ENCODE data around the gene MAN1C1. TPM values are rescaled to one million over a fixed set of nuclear protein-coding genes. Genes with fewer than 3 reads are reported as not detected.
A peak's percentile ranks its signal among the peaks of the same experiment; 100 is the strongest.

MAN1C1 gene
- total and polyA plus RNA-seq, 3 experiments from 2014 or later = 2.8 to 5.6 (median 3.6) TPM

- peaks cover 30 to 40% (median 35%) of the 10 kb centered on the region in 3 donors for H3K4me1 Mint-ChIP-seq
- Histone ChIP-seq H3K27me3 (ENCODE audit: insufficient read depth, low read length, poor library complexity, severe bottlenecking) (no peaks in the 10 kb centered on the region), H3K27ac (ENCODE audit: low read depth, low read length) (peak overlapping the region; percentile 90), H3K36me3 (ENCODE audit: insufficient read depth, low read length) (peaks cover 7% of the 10 kb centered on the region), H3K9me3 (ENCODE audit: low read length) (no peaks in the 10 kb centered on the region), H3K4me1 (ENCODE audit: insufficient read depth, low read length) (peaks cover 37% of the 10 kb centered on the region), H3K4me3 (ENCODE audit: low read length) (peak overlapping the region; percentile 71)
- no peaks in the 10 kb centered on the region for H3K9me3 Mint-ChIP-seq
- peaks cover 0 to 4% of the 10 kb centered on the region in 2 donors for H3K27me3 Mint-ChIP-seq
- ChIA-PET POLR2A (interaction anchor here (0.6 to 2.7 kb wide), 2 partner anchors 47 to 54 kb away, joined by 9 to 17 read pairs; partner anchors contain the start of gene PAQR7), CTCF (interaction anchor here (2.2 kb wide), 1 partner anchor 176 kb away, joined by 7 read pairs; the partner anchor contains the start of gene PAFAH2)
- H3K4me3 Mint-ChIP-seq = peak overlapping the region; percentile 89 to 95 (median 90)
- H3K36me3 Mint-ChIP-seq = peaks cover 0 to 25% (median 3%) of the 10 kb centered on the region in 3 donors
- peak overlapping the region in 7 of 8 donors; percentile 83 to 97 (median 94) for H3K27ac Mint-ChIP-seq
- DNase-seq = no peak
Observed at GRCh38 chr1:25821630-25822091, 205.1 kb downstream of the MAN1C1 start.

- Mint-ChIP-seq H3K27ac (peak overlapping the region in 1 of 8 donors; percentile 11), H3K36me3 (peaks cover 6 to 57% (median 20%) of the 10 kb centered on the region in 3 donors), H3K4me3 (no peak overlapping the region), H3K4me1 (peaks cover 16 to 23% (median 18%) of the 10 kb centered on the region in 3 donors), H3K9me3 (no peaks in the 10 kb centered on the region), H3K27me3 (peaks cover 0 to 2% of the 10 kb centered on the region in 2 donors)
- H3K27me3 ChIP-seq (ENCODE audit: insufficient read depth, low read length, poor library complexity, severe bottlenecking) = no peaks in the 10 kb centered on the region
- H3K4me1 ChIP-seq (ENCODE audit: insufficient read depth, low read length) = peaks cover 14% of the 10 kb centered on the region
- no peak for DNase-seq
- no peak overlapping the region for H3K4me3 ChIP-seq (ENCODE audit: low read length)
- ChIA-PET POLR2A (no interaction called here), CTCF (interaction anchor here (1.4 kb wide), 1 partner anchor 10 kb away, joined by 3 read pairs; no protein-coding TSS in a partner anchor)
- no peaks in the 10 kb centered on the region for H3K9me3 ChIP-seq (ENCODE audit: low read length)
- peaks cover 23% of the 10 kb centered on the region for H3K36me3 ChIP-seq (ENCODE audit: insufficient read depth, low read length)
- H3K27ac ChIP-seq (ENCODE audit: low read depth, low read length) = no peak overlapping the region
Observed at GRCh38 chr1:25825605-25826004, 209.0 kb downstream of the MAN1C1 start.

- ChIA-PET POLR2A (no interaction called here), CTCF (no interaction called here)
Observed at GRCh38 chr1:25826571-25826970, 210.0 kb downstream of the MAN1C1 start.

GRCh38 chr1:25828491-25828890 is 211.9 kb downstream of the MAN1C1 start:
- no peak for DNase-seq
- H3K27me3 ChIP-seq (ENCODE audit: insufficient read depth, low read length, poor library complexity, severe bottlenecking) = no peaks in the 10 kb centered on the region
- Mint-ChIP-seq H3K4me3 (no peak overlapping the region), H3K4me1 (peaks cover 0 to 5% (median 4%) of the 10 kb centered on the region in 3 donors), H3K27me3 (no peaks in the 10 kb centered on the region), H3K27ac (no peak overlapping the region), H3K9me3 (no peaks in the 10 kb centered on the region), H3K36me3 (peaks cover 13 to 82% (median 27%) of the 10 kb centered on the region in 3 donors)
- ChIA-PET POLR2A (no interaction called here), CTCF (interaction anchor here (1.1 kb wide), 1 partner anchor 169 kb away, joined by 3 read pairs; the partner anchor contains the start of gene PAFAH2)
- no peaks in the 10 kb centered on the region for H3K9me3 ChIP-seq (ENCODE audit: low read length)
- no peak overlapping the region for H3K4me3 ChIP-seq (ENCODE audit: low read length)
- H3K36me3 ChIP-seq (ENCODE audit: insufficient read depth, low read length) = peaks cover 48% of the 10 kb centered on the region
- peaks cover 9% of the 10 kb centered on the region for H3K4me1 ChIP-seq (ENCODE audit: insufficient read depth, low read length)
- no peak overlapping the region for H3K27ac ChIP-seq (ENCODE audit: low read depth, low read length)

More at GRCh38 chr1:25826571-25826970, 210.0 kb downstream of the MAN1C1 start:
- peaks cover 33% of the 10 kb centered on the region for H3K36me3 ChIP-seq (ENCODE audit: insufficient read depth, low read length)
- Mint-ChIP-seq H3K36me3 (peaks cover 13 to 64% (median 27%) of the 10 kb centered on the region in 3 donors), H3K27me3 (no peaks in the 10 kb centered on the region), H3K4me1 (peaks cover 7 to 13% (median 10%) of the 10 kb centered on the region in 3 donors), H3K4me3 (no peak overlapping the region), H3K9me3 (no peaks in the 10 kb centered on the region), H3K27ac (peak overlapping the region in 1 of 8 donors; percentile 43)
- no peak overlapping the region for H3K4me3 ChIP-seq (ENCODE audit: low read length)
- no peaks in the 10 kb centered on the region for H3K9me3 ChIP-seq (ENCODE audit: low read length)
- H3K4me1 ChIP-seq (ENCODE audit: insufficient read depth, low read length) = peaks cover 6% of the 10 kb centered on the region
- H3K27me3 ChIP-seq (ENCODE audit: insufficient read depth, low read length, poor library complexity, severe bottlenecking) = no peaks in the 10 kb centered on the region
- no peak for DNase-seq
- H3K27ac ChIP-seq (ENCODE audit: low read depth, low read length) = no peak overlapping the region

GRCh38 chr1:25829046-25829445 is 212.5 kb downstream of the MAN1C1 start:
- peaks cover 0 to 4% (median 3%) of the 10 kb centered on the region in 3 donors for H3K4me1 Mint-ChIP-seq
- Histone ChIP-seq H3K27ac (ENCODE audit: low read depth, low read length) (no peak overlapping the region), H3K36me3 (ENCODE audit: insufficient read depth, low read length) (peaks cover 48% of the 10 kb centered on the region), H3K4me1 (ENCODE audit: insufficient read depth, low read length) (peaks cover 9% of the 10 kb centered on the region), H3K27me3 (ENCODE audit: insufficient read depth, low read length, poor library complexity, severe bottlenecking) (no peaks in the 10 kb centered on the region), H3K4me3 (ENCODE audit: low read length) (no peak overlapping the region), H3K9me3 (ENCODE audit: low read length) (no peaks in the 10 kb centered on the region)
- peaks cover 13 to 84% (median 29%) of the 10 kb centered on the region in 3 donors for H3K36me3 Mint-ChIP-seq
- no peak overlapping the region for H3K27ac Mint-ChIP-seq
- no peaks in the 10 kb centered on the region for H3K27me3 Mint-ChIP-seq
- H3K4me3 Mint-ChIP-seq = no peak overlapping the region
- POLR2A ChIA-PET = no interaction called here
- CTCF ChIA-PET = interaction anchor here (0.9 to 1.1 kb wide), 2 partner anchors 18 to 168 kb away, joined by 3 read pairs; partner anchors contain the start of gene PAFAH2
- no peak for DNase-seq
- no peaks in the 10 kb centered on the region for H3K9me3 Mint-ChIP-seq

GRCh38 chr1:25831569-25832196 is 215.1 kb downstream of the MAN1C1 start:
- Histone ChIP-seq H3K27ac (ENCODE audit: low read depth, low read length) (no peak overlapping the region), H3K4me1 (ENCODE audit: insufficient read depth, low read length) (peaks cover 9% of the 10 kb centered on the region), H3K36me3 (ENCODE audit: insufficient read depth, low read length) (peaks cover 40% of the 10 kb centered on the region), H3K27me3 (ENCODE audit: insufficient read depth, low read length, poor library complexity, severe bottlenecking) (no peaks in the 10 kb centered on the region), H3K9me3 (ENCODE audit: low read length) (no peaks in the 10 kb centered on the region), H3K4me3 (ENCODE audit: low read length) (no peak overlapping the region)
- H3K9me3 Mint-ChIP-seq = no peaks in the 10 kb centered on the region
- ChIA-PET CTCF (no interaction called here), POLR2A (interaction anchor here (0.6 kb wide), 1 partner anchor 11 kb away, joined by 3 read pairs; no protein-coding TSS in a partner anchor)
- H3K27me3 Mint-ChIP-seq = no peaks in the 10 kb centered on the region
- DNase-seq = no peak
- H3K4me1 Mint-ChIP-seq = peaks cover 0 to 4% (median 3%) of the 10 kb centered on the region in 3 donors
- H3K4me3 Mint-ChIP-seq = no peak overlapping the region
- no peak overlapping the region for H3K27ac Mint-ChIP-seq
- peaks cover 13 to 87% (median 29%) of the 10 kb centered on the region in 3 donors for H3K36me3 Mint-ChIP-seq

- H3K27me3 Mint-ChIP-seq = no peaks in the 10 kb centered on the region
- H3K4me1 Mint-ChIP-seq = peaks cover 0 to 4% (median 3%) of the 10 kb centered on the region in 3 donors
- POLR2A ChIA-PET = interaction anchor here (0.6 kb wide), 1 partner anchor 12 kb away, joined by 3 read pairs; no protein-coding TSS in a partner anchor
- H3K9me3 Mint-ChIP-seq = no peaks in the 10 kb centered on the region
- peaks cover 13 to 79% (median 26%) of the 10 kb centered on the region in 3 donors for H3K36me3 Mint-ChIP-seq
- no peaks in the 10 kb centered on the region for H3K9me3 ChIP-seq (ENCODE audit: low read length)
- H3K4me3 Mint-ChIP-seq = no peak overlapping the region
- H3K4me3 ChIP-seq (ENCODE audit: low read length) = no peak overlapping the region
- H3K27ac ChIP-seq (ENCODE audit: low read depth, low read length) = no peak overlapping the region
- peaks cover 36% of the 10 kb centered on the region for H3K36me3 ChIP-seq (ENCODE audit: insufficient read depth, low read length)
- CTCF ChIA-PET = no interaction called here
- H3K27me3 ChIP-seq (ENCODE audit: insufficient read depth, low read length, poor library complexity, severe bottlenecking) = no peaks in the 10 kb centered on the region
- DNase-seq = no peak
- H3K27ac Mint-ChIP-seq = no peak overlapping the region
- H3K4me1 ChIP-seq (ENCODE audit: insufficient read depth, low read length) = peaks cover 9% of the 10 kb centered on the region
Observed at GRCh38 chr1:25832336-25833037, 215.9 kb downstream of the MAN1C1 start.
